GM18868 (cell line): ENCODE measurements around the gene SGF29.
"Not testable (repeated sequence)": the region's sequence is repeated elsewhere in the genome, so short reads cannot be mapped to it uniquely, and the experiment has no call there.

Experiments
- ATAC-seq: cut with Tn5 transposase; IDR thresholded peaks from one replicate; pipeline ENCODE4 v1.9.1; 2021; ENCODE audit warnings: mild to moderate bottlenecking, moderate library complexity; ENCODE audit not compliant: unreplicated experiment

Gene SGF29

DNA sequence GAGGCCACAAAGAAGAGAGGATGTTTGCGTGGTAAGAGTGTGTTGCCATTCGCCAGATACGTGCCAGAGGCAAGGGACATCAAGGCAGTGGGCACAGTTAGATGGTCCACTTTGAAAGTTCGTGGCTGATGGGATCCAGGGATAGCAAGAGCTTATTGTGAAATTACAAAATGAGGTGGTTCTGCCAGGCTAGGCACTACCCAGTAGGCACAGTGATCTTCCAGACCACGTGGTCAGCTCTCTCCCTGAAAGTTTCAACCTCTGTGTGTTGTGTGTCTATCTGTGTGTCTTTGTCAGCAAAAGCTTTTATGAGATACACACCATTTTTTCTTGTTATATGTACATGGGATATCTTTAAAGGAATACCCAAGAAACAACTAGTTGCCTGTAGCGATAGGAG is 9.5 kb downstream of the SGF29 start:
- ATAC-seq, result no peak

DNA sequence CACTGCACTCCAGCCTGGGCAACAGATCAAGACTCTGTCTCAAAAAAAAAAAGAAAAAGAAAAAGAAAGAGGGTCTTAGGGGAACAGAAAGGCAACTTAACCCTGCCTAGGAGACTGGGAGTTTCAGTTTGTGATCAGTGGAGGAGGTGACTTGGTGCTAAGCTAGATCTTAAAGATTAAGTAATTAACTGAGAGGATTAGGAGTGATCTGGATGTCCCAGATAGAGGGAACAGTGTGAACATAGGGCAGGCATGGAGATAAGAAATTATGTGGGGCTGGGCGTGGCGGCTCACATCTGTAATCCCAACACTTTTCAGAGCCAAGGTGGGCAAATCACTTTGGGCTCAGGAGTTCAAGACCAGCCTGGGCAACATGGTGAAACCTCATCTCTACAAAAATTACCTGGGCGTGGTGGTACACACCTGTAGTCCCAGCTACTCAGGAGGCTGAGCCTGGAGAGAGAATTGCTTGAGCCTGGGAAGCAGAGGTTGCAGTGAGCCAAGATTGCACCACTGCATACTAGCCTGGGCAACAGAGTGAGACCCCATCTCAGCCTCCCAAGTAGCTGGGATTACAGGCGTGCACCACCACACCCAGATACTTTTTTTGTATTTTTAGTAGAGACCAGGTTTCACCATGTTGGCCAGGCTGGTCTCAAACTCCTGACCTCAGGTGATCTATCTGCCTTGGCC is 12.7 kb downstream of the SGF29 start:
- not testable (repeated sequence) for ATAC-seq

DNA sequence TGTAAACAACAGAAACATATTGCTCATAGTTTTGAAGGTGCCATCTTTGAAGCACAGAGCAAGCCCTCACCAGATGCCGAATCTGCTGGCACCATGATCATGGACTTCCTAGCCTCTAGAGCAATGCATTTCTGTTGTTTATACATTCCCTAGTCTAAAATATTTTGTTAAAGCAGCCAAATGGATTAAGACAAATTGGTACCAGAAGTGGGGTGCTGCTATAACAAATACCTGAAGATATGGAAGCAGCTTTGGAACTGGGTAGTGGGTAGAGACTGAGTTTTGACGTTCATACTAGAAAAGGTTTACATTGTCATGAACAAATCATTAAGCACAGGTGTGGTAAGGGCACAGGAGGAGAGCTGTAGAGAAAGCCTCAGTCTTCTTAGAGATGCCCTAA is 13.6 kb downstream of the SGF29 start:
- ATAC-seq, result no peak

DNA sequence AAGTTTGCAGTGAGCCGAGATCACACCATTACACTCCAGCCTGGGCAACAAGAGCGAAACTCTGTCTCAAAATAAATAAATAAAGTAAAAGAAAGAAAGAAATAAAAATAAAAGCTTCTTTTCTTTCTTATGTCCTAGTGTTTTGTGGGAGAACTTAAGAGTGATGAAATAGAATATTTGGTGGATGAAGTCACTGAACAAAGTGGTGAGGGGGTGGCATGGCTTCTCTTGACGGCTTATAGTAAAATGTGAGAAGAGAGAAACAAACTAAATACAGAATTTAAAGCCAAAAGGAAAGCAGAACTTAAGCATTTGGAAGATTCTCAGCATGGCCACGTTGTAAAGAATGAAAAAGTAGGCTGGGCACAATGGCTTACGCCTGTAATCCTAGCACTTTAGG is 15.3 kb downstream of the SGF29 start:
- ATAC-seq, result no peak

DNA sequence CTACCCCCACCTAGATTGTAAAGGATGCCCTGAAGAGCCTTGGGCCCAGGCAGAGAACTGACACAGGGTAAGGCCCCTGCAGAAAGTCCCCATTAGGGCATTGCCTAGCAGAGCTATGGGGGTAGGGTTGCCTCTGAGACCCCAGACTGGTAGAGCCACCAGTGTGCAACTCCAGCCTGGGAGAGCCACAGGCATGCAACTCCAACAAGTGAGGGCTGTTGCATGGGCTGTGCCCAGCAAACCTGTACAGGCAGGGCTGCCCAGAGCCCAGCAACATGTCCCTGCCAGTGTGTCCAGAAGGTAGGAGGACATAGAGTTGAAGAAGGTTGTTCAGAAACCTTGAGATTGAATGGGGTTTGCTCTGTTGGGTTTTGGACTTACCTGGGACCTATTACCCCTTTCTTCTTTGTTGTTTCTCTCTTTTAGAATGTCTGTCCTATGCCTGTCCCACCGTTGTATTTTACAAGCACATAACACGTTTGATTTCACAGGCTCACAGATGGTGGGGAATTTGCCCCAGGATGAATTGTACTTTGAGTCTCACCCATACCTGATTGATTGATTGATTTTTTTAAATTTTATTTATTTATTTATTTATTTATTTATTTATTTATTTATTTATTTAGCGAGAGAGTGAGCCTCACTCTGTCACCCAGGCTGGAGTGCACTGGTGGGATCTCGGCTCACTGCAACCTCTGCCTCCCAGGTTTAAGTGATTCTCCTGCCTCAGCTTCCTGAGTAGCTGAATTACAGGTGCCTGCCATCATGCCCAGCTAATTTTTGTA is 16.4 kb downstream of the SGF29 start:
- ATAC-seq, result no peak

DNA sequence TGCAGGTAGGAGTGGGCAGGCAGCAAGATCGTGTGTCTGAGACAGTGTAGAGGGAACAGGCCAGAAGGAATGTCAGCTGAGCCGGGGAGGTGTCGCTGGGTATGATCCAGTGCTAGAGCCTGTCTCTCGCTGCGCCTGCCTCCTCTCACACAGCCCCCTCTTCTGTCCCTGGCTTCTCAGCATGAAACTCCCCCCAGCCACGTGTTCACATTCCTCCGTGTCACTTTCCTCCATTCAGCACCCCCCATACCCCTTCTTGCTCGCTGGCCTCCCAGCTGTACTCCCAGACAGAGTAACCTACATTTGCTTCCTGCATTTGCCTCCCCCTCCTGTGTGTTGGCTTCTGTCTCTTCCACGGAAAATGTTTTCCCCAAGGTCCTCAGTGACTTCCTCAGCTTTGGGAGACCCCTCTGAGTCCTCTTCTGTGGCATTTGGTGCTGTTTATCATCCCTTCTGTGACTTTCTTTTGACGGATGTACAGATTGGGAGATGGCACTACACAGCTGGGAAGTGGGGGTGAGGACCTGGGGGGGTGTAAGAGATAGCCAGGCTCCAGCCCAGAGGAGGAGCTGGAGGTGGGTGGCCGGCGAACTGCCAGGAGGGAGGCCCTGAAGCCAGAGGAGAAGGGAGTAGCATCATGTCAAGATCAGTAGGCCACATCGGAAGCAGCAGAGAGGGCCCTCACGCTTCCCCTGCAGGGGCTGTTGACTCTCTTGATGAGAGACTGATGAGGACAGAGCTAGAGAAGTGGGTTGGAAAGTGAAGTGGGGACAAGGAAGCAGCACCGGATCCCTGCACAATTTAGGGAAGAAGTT is 19.2 kb downstream of the SGF29 start:
- ATAC-seq, result no peak

DNA sequence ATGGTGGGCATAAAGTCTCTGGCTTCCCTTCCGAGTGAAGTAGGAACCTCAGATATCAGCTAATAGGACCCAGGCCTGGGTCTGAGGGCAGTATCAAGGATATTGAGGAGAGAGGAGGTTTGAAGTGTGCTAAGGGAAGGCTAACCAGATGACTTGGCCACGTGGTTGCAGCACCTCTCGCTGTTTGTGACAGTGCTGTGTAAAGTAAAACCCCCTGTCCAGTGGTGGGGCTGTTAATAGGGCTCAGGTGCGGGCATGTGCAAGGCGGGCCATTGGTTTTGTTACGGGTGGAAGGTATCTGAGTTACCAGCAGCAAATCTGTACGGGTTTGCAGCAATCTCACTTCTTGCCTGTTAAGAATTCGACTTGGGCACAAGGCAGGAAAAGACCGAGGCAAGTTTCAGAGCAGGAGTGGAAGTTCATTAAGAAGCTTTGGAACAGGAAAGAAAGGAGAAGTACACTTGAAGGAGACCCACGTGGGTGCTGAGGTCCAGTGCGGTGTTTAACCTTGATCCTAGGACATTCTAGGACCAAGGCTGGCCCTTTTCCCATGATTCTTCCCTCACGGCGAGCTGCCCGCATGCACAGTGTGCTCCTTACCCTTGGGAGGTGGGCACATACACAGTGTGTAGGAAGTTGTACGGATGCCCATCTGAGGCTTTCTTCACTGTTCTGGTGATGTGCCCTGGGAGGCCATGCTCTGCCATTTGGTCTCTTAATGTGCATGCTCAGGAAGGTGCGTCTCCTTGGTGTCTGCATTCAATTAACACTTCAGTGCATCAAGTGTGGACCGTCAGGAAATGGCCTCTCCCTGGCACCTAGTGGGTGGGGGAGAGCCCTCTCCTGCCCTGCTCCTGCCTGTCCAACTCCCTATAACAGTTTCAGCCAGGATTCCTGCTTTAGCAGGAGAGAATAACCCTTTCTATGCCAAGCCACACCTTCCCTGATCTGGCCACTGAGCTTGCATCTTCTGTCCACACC is 20.3 kb downstream of the SGF29 start:
- no peak for ATAC-seq

DNA sequence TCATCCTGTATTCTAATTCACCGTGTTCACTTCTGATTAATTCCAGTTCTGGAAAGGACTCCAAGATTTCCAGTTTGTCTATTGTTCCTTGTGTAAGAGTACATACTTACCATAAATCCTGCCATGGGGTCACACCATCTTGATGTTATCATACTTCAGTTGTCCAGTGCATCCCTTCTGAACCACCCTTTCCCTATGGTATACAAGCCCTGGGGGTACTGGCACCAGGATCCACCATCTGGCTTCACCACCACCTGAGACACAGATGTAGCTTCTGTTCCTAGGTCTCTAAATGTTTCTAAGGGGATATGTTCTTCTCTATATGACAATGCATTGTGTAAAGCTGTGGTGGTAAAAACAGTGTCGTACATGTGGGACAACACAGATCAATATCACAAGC is 21.2 kb downstream of the SGF29 start:
- ATAC-seq, result no peak

DNA sequence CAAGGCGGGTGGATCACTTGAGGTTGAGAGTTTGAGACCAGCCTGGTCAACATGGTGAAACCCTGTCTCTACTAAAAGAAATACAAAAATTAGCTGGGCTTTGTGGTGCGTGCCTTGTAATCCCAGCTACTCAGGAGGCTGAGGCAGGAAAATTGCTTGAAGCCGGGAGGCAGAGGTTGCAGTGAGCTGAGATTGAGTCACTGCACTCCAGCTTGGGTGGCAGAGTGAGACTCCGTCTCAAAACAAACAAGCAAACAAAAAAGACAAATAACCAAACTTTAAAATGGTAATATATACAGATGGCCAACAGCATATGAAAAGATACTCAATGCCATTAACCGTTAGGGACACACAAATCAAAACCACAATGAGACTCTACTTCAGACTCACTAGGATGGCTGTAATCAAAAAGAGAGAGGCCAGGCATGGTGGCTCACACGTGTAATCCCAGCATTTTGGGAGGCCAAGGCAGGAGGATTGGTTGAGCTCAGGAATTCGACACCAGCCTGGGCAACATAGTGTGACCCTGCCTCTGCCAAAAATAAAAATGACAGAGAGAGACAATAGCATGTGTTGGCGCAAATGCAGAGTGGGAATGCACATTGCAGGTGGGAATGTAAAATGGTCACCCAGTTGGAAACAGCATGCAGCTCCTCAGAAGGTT is 21.9 kb downstream of the SGF29 start:
- no peak for ATAC-seq

DNA sequence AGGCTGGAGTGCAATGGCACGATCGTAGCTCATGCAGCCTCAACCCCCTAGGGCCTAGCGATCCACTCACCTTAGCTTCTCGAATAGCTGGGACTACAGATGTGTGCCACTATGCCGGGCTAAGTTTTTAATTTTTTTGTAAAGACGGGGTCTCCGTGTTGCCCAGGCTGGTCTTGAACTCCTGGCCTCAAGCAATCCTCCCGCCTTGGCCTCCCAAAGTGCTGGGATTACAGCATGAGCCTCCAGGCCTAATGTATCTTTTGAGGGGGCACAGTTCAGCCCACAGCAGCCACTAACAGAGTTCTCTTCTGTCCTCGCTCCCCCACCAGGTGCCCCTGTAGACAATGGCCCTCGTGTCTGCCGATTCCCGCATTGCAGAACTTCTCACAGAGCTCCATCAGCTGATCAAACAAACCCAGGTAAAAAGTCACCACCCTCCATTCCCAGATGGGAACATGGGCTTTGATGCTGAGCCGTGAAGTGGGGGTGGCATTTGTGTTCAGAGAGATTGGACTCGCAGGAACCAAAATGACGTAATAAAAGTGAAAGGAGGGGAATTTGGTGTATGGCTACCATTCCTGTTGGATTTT is 27.1 kb downstream of the SGF29 start:
- ATAC-seq, result no peak

DNA sequence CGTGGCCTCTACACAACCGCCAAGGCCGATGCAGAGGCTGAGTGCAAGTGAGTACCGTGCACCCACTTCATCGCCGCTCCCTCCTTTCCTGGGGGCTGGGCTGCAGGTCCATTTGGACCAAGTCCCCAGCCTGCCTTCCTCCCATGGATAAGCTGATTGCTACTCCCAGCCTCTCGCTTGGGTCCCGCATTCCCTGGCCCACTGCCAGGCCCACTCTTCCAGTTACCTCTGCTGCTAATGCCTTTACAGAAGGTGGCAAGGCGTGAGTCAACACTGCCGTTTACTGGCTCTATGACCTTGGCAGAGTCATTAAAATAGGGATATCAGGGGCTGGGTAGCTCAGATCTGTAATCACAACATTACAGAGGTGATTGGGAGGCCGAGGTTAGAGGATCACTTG is 32.0 kb downstream of the SGF29 start:
- no peak for ATAC-seq

DNA sequence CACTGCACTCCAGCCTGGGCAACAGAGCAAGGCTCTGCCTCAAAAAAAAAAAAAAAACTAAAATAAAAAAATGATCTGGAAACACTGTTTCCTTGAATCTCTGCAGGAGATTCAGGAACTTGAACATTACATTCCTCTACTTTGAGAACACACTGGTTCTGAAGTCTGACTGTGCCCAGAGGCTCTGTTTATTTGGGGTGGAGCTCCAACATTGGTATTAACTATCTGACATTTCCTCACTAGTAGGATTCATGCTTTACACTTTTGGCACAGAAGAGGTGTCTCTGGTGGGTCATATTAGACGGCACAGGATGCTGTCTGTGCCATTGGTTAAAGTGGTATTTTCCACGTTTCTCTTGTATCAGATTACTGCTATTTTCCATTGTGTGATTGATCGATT is 32.7 kb downstream of the SGF29 start:
- ATAC-seq, result no peak

DNA sequence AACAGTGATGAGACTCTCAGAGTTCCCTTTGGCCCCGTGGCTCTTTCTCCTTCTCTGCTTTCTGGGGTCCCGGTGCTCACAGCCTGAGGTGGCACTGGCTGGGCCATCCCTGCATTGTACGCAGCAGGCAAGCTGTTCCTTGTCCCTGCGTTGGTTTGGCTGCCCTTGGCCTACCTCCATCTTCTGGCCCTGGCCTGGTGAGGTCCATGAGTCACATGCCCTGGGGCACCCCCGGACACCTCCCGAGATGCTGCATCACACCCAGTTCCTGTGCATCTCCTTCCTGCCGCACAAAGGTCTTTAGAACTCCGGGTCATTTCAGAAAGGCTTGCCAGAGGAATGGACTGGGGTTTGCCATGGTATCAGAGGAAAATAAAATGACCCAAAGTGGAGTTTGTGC is 33.7 kb downstream of the SGF29 start:
- no peak for ATAC-seq

DNA sequence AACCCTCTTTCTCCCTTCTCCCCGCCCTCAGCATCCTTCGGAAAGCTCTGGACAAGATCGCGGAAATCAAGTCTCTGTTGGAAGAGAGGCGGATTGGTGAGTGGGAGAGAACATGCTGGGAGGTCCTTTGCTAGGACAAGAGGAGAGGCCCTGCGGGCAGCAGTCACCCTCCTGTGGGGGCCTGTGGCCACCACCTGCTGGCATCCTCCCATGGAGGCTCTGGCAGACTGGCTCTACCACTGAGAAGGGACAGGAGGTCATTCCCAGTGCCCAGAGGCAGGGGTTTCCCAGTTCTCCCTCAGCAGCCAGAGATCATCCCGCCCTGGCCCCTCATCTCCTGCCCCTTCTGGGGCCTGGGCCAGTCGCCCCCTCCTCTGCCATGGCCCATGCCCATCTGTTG is 35.3 kb downstream of the SGF29 start:
- no peak for ATAC-seq

DNA sequence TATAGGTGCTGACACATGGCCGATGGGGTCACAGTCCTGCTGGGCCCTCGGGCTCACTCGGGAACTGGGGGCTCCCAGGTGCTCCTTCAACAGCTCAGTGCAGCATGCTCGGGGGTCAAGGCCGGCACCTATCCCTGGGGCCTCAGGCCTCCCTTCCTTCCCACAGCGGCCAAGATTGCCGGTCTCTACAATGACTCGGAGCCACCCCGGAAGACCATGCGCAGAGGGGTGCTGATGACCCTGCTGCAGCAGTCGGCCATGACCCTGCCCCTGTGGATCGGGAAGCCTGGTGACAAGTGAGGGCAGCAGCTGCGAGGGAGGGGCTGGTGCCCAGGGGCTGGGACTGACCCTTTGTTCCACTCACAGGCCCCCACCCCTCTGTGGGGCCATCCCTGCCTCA is 36.2 kb downstream of the SGF29 start:
- ATAC-seq, result no peak

DNA sequence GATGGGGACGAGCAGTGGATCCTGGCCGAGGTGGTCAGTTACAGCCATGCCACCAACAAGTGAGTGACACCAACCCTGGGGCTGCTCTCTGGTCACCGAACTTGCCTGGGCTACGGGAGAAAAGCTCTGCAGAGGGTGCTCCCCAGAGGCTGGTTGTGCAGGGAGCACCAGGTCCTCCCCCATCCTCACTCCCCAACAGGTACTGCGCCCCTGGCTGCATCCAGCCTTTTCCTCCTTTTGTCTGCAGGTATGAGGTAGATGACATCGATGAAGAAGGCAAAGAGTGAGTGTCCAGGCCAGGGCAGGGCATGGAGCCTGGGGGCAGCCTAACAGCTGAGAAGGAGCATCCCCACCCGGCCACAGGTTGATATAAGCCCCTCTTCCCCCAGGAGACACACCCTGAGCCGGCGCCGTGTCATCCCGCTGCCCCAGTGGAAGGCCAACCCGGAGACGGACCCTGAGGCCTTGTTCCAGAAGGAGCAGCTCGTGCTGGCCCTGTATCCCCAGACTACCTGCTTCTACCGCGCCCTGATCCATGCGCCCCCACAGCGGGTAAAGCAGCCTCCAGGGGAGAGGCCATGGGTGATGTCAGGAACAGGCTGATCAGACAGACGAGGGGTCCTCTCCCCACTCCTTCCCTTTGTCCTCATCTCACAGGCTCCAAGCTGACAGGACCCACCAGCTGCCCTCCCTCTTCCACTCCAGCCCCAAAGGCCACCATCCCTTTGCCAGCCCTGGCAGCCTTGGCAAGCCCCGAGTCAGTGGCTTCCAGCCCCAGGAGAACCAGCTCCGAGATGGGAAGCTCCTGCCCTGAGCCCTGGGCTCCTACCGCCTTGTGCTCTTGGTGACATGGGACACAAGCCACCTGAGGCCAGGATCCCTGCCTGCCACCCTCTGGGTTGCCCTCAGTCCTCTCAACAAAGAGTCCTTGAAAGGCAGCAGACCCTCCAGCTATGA is 36.9 kb downstream of the SGF29 start:
- ATAC-seq, result no peak

DNA sequence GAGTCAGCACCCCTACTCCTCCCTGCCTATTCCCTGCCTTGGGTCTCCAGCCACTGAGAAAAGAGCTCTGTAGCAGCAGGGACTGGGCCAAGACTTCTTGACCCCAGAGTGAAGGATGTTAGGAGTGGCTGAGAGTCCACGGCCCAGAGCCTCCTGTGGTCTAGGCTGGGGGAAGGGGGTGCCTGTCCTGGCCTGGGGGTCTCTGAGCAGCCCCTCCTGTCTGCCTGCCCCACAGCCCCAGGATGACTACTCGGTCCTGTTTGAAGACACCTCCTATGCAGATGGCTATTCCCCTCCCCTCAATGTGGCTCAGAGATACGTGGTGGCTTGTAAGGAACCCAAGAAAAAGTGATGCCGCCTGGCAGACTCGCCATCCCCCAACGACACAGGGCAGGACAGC is 37.6 kb downstream of the SGF29 start:
- ATAC-seq, result no peak

DNA sequence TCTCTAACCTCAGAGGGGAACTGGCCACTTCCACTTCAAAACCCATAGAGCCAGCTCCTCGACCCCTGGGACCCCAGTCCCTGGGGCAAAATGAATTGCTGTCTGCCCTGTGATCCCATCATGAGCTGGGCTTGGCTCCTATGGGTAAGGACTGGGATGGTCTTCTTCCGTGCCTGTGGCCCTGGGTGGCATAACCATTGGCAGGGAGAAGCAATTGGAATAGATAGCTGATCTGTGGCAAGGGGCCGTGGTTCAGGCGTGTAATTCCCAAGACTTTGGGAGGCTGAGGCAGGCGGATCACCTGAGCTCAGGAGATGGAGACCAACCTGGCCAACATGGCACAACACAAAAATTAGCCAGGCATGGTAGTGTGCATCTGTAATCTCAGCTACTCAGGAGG is 38.8 kb downstream of the SGF29 start:
- no peak for ATAC-seq
